Measurements from ENCODE around the gene CRK. TPM values are rescaled to one million over a fixed set of nuclear protein-coding genes. Genes with fewer than 3 reads are reported as not detected.

CRK gene
- total RNA-seq, 2 donors from 2014 or later = 48.3 to 76.0 TPM

DNA sequence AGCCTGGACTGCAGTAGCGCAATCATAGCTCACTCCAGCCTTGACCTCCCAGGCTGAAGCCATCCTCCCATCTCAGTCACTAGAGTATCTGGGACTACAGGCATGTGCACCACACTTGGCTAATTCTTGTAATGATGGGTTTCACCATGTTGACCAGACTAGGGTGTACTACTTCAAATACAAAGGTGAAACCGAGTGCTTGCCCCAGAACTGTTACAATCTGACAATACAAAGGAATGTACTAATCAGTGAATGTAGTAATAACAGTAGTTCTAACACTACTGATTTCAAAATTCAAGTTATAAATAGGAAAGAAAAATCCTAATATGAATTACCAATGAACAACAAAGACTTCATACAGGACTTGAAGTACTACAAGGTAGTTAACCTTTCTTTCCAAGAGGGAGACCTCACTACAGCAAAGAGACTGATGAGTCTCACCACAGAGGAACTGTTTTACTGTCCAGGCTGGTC is 24.4 kb downstream of the CRK start:
- DNase-seq (ENCODE audit: low spot score) (no peak), ATAC-seq (ENCODE audit: insufficient number of reproducible peaks, low FRiP score, low read depth) (no peak)
- Histone ChIP-seq H3K27ac (no peak overlapping the region), H3K27me3 (replicated peaks; ENCODE audit: insufficient read depth) (no peaks in the 10 kb centered on the region), H3K4me3 (no peak overlapping the region), H3K9me3 (no peaks in the 10 kb centered on the region), H3K4me1 (ENCODE audit: control insufficient read depth in 1 of 2, low read depth in 2 of 2) (peaks cover 5 to 20% of the 10 kb centered on the region in 2 donors), H3K36me3 (peaks cover 24% of the 10 kb centered on the region)
- TF ChIP-seq, protein P1, sequence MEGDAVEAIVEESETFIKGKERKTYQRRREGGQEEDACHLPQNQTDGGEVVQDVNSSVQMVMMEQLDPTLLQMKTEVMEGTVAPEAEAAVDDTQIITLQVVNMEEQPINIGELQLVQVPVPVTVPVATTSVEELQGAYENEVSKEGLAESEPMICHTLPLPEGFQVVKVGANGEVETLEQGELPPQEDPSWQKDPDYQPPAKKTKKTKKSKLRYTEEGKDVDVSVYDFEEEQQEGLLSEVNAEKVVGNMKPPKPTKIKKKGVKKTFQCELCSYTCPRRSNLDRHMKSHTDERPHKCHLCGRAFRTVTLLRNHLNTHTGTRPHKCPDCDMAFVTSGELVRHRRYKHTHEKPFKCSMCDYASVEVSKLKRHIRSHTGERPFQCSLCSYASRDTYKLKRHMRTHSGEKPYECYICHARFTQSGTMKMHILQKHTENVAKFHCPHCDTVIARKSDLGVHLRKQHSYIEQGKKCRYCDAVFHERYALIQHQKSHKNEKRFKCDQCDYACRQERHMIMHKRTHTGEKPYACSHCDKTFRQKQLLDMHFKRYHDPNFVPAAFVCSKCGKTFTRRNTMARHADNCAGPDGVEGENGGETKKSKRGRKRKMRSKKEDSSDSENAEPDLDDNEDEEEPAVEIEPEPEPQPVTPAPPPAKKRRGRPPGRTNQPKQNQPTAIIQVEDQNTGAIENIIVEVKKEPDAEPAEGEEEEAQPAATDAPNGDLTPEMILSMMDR (IDR thresholded peaks at IDR 0.05) = no peak

DNA sequence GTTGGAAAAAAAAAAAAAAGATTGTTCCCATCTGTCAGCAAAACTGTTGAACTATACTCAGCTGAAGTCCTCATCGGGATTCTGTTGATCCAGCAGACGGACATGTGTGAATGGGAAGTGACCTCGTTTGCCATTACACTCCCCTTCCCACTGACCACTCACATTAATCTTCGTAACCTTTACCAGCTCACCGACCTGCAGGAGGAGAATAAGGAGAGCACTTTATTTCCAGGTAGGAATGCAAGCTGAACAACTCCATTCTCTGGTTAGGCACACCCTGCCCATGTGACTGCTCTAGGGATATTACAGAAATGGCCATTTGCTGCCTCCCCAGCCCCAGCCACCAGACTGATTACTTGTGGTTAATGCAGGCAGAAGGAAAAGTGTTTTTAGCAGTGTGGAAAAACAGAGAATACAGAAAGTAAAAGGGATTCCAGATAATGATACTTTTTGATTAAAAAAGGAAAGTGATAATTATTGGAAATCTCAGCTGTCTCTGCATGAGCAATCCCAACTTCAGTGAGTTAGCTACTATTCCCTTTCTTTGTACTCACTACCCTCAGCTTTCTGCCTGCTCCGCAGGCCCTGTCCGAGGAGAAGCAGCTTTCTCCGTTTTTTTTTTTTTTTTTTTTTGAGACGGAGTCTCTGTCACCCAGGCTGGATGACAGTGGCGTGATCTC is 32.4 kb downstream of the CRK start:
- H3K36me3 ChIP-seq = peaks cover 9% of the 10 kb centered on the region

DNA sequence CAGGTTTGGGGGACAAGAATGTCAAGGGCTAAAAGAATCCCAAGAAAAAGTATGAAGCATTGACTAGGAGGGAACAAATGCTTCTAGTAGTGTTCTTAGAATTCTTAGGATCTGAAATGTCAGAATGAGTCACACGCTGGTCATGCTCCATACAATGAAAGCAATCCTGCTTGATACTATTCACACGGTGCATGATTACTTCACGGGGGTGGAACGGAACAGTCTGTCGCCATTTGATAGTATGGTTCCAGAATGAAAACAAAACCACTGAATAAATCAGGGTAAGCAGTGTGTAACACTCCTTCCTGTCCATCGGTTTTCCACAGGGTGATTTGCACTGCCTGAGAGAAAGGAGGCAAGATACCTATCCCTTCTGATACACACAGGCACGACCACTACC is 33.1 kb downstream of the CRK start:
- Histone ChIP-seq H3K36me3 (peaks cover 13% of the 10 kb centered on the region), H3K27me3 (replicated peaks; ENCODE audit: insufficient read depth) (no peaks in the 10 kb centered on the region), H3K9me3 (no peaks in the 10 kb centered on the region), H3K27ac (peak overlapping the region; percentile 52 to 77), H3K4me1 (ENCODE audit: control insufficient read depth in 1 of 2, low read depth in 2 of 2) (peaks cover 13 to 23% of the 10 kb centered on the region in 2 donors), H3K4me3 (peak overlapping the region; percentile 16)
- DNase-seq (ENCODE audit: low spot score) = peak; percentile 23
- peak; percentile 63 for ATAC-seq (ENCODE audit: insufficient number of reproducible peaks, low FRiP score, low read depth)
- TF ChIP-seq, protein P1 (IDR thresholded peaks at IDR 0.05) = no peak

More for the DNA sequence above, 32.4 kb downstream of the CRK start:
- H3K9me3 ChIP-seq = no peaks in the 10 kb centered on the region
- ATAC-seq (ENCODE audit: insufficient number of reproducible peaks, low FRiP score, low read depth) = no peak
- peaks cover 13 to 23% of the 10 kb centered on the region in 2 donors for H3K4me1 ChIP-seq (ENCODE audit: control insufficient read depth in 1 of 2, low read depth in 2 of 2)
- TF ChIP-seq, protein P1 (IDR thresholded peaks at IDR 0.05) = no peak
- no peaks in the 10 kb centered on the region for H3K27me3 ChIP-seq (replicated peaks; ENCODE audit: insufficient read depth)
- DNase-seq (ENCODE audit: low spot score) = no peak
- no peak overlapping the region for H3K4me3 ChIP-seq
- H3K27ac ChIP-seq = peak overlapping the region; percentile 19 to 77

DNA sequence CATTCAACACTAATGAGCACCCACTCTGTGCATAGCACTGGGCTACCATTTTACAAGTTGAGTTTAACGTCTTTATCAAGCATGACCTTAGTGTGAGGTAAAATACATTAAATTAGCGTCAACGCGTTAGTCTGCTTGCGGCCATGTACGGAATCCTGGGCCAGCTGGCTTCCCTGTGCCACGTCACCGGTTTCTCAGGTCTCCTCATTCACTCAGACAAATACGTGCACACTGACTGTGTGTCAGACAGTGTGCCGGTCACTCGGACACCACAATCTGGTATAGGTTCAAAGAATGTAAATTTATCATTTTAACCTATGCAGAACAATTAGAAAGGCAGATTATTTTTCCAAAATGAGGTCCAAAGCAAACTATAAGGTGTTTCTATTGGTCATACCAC is 34.6 kb downstream of the CRK start:
- H3K4me1 ChIP-seq (ENCODE audit: control insufficient read depth in 1 of 2, low read depth in 2 of 2) = peaks cover 13 to 23% of the 10 kb centered on the region in 2 donors
- TF ChIP-seq, protein P1 (IDR thresholded peaks at IDR 0.05) = no peak
- ATAC-seq (ENCODE audit: insufficient number of reproducible peaks, low FRiP score, low read depth) (no peak), DNase-seq (ENCODE audit: low spot score) (no peak)
- no peak overlapping the region for H3K27ac ChIP-seq
- no peaks in the 10 kb centered on the region for H3K9me3 ChIP-seq
- no peak overlapping the region for H3K4me3 ChIP-seq
- H3K27me3 ChIP-seq (replicated peaks; ENCODE audit: insufficient read depth) = no peaks in the 10 kb centered on the region
- H3K36me3 ChIP-seq = peaks cover 14% of the 10 kb centered on the region

GRCh38 chr17:1420981-1421380 is 35.1 kb downstream of the CRK start:
- H3K36me3 ChIP-seq = peaks cover 14% of the 10 kb centered on the region
- ATAC-seq (ENCODE audit: insufficient number of reproducible peaks, low FRiP score, low read depth) = no peak

More at GRCh38 chr17:1420981-1421380, 35.1 kb downstream of the CRK start:
- Histone ChIP-seq H3K4me3 (no peak overlapping the region), H3K4me1 (ENCODE audit: control insufficient read depth in 1 of 2, low read depth in 2 of 2) (peaks cover 13 to 23% of the 10 kb centered on the region in 2 donors), H3K27ac (no peak overlapping the region), H3K27me3 (replicated peaks; ENCODE audit: insufficient read depth) (no peaks in the 10 kb centered on the region), H3K9me3 (no peaks in the 10 kb centered on the region)
- no peak for DNase-seq (ENCODE audit: low spot score)
- TF ChIP-seq, protein P1 (IDR thresholded peaks at IDR 0.05) = no peak

All from thoracic aorta (tissue), 2 donors.